ENCODE data around the gene KRTAP5-8.

DNA sequence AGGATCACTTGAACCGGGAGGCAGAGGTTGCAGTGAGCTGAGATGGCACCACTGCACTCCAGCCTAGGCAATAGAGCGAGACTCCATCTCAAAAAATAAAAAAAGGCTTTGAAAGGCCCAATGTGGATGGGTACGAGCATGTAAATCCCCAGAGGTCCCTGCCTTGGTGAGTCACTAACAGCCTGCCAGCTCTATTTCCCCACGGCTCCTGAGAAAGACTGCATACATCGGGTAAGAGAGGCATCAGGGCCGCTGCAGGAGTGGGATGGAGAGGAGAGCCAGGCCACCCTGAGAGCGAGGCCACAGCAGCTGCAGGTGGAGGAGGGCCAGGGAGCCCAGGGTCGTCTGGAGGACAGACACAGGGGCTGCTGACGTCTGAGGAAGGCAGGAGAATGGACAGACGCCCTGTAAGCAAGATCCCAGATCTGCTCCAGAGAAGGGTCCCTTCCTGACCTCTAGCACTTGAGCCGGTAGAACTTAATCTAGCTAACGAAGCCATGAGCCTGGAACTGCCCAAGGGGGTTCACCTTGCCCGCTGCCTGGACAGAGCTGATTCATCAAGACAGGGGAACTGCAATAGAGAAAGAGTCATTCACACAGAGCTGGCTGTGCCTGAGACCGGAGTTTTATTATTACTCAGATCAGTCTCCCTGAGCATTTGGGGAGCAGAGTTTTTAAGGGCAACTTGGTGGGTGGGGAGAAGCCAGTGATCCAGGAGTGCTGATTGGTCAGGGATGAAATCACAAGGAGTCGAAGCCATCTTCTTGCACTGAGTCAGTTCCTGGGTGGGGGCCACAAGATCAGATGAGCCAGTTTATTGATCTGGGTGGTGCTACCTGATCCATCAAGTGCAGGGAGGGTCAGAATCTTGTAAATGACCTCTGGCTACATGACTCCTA is 5.3 kb downstream of the KRTAP5-8 start:
- TF ChIP-seq POLR2A (IDR thresholded peaks at IDR 0.05; ENCODE audit: low read depth, low read length) (no peak), POLR2AphosphoS5 (IDR thresholded peaks at IDR 0.05; ENCODE audit: low read depth, low read length) (no peak)
